CD4-positive, CD25-positive, alpha-beta regulatory T cell (primary cell): ENCODE measurements around the gene IMP3. TPM values are rescaled to one million over a fixed set of nuclear protein-coding genes. Genes with fewer than 3 reads are reported as not detected.
"Not testable (repeated sequence)": the region's sequence is repeated elsewhere in the genome, so short reads cannot be mapped to it uniquely, and the experiment has no call there.

ENCODE experiments used
- ATAC-seq, 2 donors: fragments of 150-1000 bp; cut with Tn5 transposase; one replicate each; pipeline ENCODE4 v1.10.0; 2021; ENCODE audit warnings: low read depth in 2 of 2, moderate number of reproducible peaks in 2 of 2, moderate library complexity in 1 of 2
- DNase-seq, 3 donors: peaks; one replicate each; pipeline versions ENCODE4 v3.0.0 to v3.0.0-alpha.2; 2012 to 2022; ENCODE audit warnings: mixed read lengths in 1 of 3
- H3K27ac ChIP-seq: one replicate; pipeline ENCODE4 v1.7.0; 2013; ENCODE audit warnings: mild to moderate bottlenecking, low read length; ENCODE audit not compliant: insufficient read depth, poor library complexity, severe bottlenecking
- H3K27me3 ChIP-seq: one replicate; pipeline ENCODE4 v1.7.0; 2013; ENCODE audit warnings: low read length; ENCODE audit not compliant: control insufficient read depth, insufficient read depth
- H3K36me3 ChIP-seq: one replicate; pipeline ENCODE4 v1.7.0; 2013; ENCODE audit warnings: mild to moderate bottlenecking, low read length, moderate library complexity; ENCODE audit not compliant: control insufficient read depth, insufficient read depth
- H3K4me1 ChIP-seq: 2 replicates; pipeline ENCODE4 v1.7.0; 2013; ENCODE audit warnings: mild to moderate bottlenecking, low read length; ENCODE audit not compliant: insufficient read depth, control insufficient read depth, poor library complexity, severe bottlenecking
- H3K4me3 ChIP-seq: one replicate; pipeline ENCODE4 v1.7.0; 2013; ENCODE audit warnings: low read depth, mild to moderate bottlenecking, low read length, moderate library complexity
- H3K9me3 ChIP-seq, 2 experiments: 1 replicate in 1 of 2; 2 replicates in 1 of 2; pipeline ENCODE4 v1.7.0; 2013; ENCODE audit warnings: low read length in 2 of 2, mild to moderate bottlenecking in 1 of 2, moderate library complexity in 1 of 2; ENCODE audit not compliant: control insufficient read depth in 2 of 2
- H3K27ac Mint-ChIP-seq, 3 donors: one replicate each; pipeline ENCODE4 v1.8.0; 2020 to 2022; ENCODE audit warnings: mild to moderate bottlenecking in 3 of 3, mixed read lengths in 3 of 3, moderate library complexity in 2 of 3
- H3K27me3 Mint-ChIP-seq: one replicate; pipeline ENCODE4 v1.8.0; 2022; ENCODE audit warnings: mild to moderate bottlenecking, mixed read lengths
- H3K36me3 Mint-ChIP-seq: one replicate; pipeline ENCODE4 v1.8.0; 2020; ENCODE audit warnings: mixed read lengths
- H3K4me1 Mint-ChIP-seq, 4 donors: one replicate each; pipeline ENCODE4 v1.8.0; 2020 to 2022; ENCODE audit warnings: mixed read lengths in 4 of 4, mild to moderate bottlenecking in 1 of 4
- H3K4me3 Mint-ChIP-seq, 4 donors: one replicate each; pipeline ENCODE4 v1.8.0; 2020 to 2022; ENCODE audit warnings: mild to moderate bottlenecking in 4 of 4, mixed read lengths in 4 of 4, moderate library complexity in 3 of 4
- H3K9me3 Mint-ChIP-seq, 7 donors: one replicate each; pipeline ENCODE4 v1.8.0; 2020 to 2022; ENCODE audit warnings: mixed read lengths in 7 of 7, mild to moderate bottlenecking in 3 of 7, moderate library complexity in 2 of 7
- polyA plus RNA-seq, 4 donors: library from polyadenylated mRNA; unstranded; fragments of 300-500 nt; fragmentation: Illumina TruSeq; gene quantifications; one replicate each; pipeline ENCODE4 v1.2.3, GENCODE V29; 2021
- total RNA-seq: library from RNA; stranded (reverse); gene quantifications from one replicate; pipeline ENCODE4 v1.2.3, GENCODE V29; 2022

IMP3 gene
- 40.5 TPM for total RNA-seq
- polyA plus RNA-seq: 100 to 1,000 TPM; 216 to 303 (median 283) TPM

DNA sequence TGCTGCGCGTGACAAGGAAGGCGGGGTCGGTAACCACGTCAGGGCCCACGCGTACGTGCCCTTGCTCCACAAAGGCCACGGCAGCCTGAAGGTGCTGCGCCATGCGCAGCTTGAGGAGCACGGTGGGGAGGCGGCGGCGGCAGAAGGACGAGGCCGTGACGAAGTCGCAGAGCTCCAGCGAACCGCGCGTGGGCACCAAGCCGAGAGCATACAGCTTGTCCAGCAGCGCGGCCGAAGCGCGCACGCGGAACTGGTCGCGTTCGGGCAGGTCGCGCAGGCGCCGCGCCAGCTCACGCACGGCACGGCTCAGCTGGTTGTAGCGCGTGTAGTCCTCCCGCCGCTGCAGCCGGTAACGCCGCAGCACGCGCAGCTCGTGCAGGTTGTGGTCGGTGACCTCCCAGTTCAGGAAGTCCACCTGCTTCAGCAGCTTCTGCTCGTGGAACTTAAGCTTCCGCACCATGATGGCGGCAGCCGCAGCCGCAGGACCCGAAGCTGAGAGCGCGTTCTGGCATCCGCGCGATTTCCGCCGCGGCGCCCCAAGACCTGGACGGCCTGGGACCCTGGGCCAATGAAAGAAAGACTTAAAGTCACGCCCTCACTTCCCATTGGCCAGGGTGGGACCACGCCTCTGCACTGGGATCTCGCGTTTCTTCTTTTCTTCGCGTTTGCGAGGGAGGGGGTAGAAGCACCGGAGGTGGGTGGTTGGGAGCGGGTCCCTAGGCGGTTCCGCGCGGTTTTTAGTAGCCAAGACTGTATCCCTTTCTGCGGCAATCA, at the start of gene IMP3:
Gene IMP3 (minus strand): TSS at position 516 of the 774 bp plus-strand sequence. CDS start 56 bp downstream, at position 460.
- Histone ChIP-seq H3K4me3 (peak within 1 kb of the TSS; percentile 95), H3K36me3 (peaks cover 3% of the 10 kb centered on the region), H3K27me3 (no peaks in the 10 kb centered on the region), H3K9me3 (no peaks in the 10 kb centered on the region), H3K27ac (peak within 1 kb of the TSS; percentile 92), H3K4me1 (peaks cover 40% of the 10 kb centered on the region)
- Mint-ChIP-seq H3K9me3 (no peaks in the 10 kb centered on the region), H3K27me3 (no peaks in the 10 kb centered on the region), H3K4me3 (peak within 1 kb of the TSS; percentile 89 to 95 (median 94)), H3K36me3 (peaks cover 7% of the 10 kb centered on the region), H3K27ac (peak within 1 kb of the TSS; percentile 94 to 98 (median 97)), H3K4me1 (peaks cover 7 to 44% (median 33%) of the 10 kb centered on the region in 4 donors)
- DNase-seq (peak; percentile 91 to 99 (median 95)), ATAC-seq (peak; percentile 92 to 93)

DNA sequence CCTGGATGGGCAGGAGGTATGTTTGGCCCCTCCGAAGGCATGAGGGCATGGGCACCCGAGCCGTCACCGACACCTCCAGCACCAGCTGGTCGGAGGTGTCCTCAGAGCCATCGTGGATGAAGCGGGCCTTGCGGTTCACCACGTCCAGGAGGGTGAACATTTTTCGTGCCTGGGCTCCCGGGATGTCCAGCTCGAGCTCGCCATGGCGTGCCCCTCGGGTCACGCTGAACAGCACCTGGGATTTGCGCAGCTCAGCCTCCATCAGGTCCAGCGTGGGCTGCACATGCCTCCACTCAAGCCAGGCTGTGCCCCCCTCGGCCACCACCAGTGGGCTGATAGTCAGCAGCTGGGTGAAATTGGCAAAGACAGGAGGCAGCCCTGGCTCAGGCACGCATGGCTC, 49.4 kb upstream of the IMP3 start:
- H3K4me1 ChIP-seq, ATAC-seq, DNase-seq, H3K36me3 ChIP-seq, H3K27me3 ChIP-seq, H3K4me3 Mint-ChIP-seq, H3K27me3 Mint-ChIP-seq, H3K27ac ChIP-seq, H3K4me3 ChIP-seq, H3K27ac Mint-ChIP-seq, H3K36me3 Mint-ChIP-seq, H3K4me1 Mint-ChIP-seq, H3K9me3 ChIP-seq, H3K9me3 Mint-ChIP-seq: not testable (repeated sequence)

- Mint-ChIP-seq H3K36me3 (peaks cover 4% of the 10 kb centered on the region), H3K9me3 (no peaks in the 10 kb centered on the region), H3K4me3 (no peak overlapping the region), H3K4me1 (peaks cover 0 to 6% (median 3%) of the 10 kb centered on the region in 4 donors), H3K27me3 (peaks cover 9% of the 10 kb centered on the region), H3K27ac (no peak overlapping the region)
- peaks cover under 1% of the 10 kb centered on the region for H3K4me1 ChIP-seq
- H3K4me3 ChIP-seq: no peak overlapping the region
- H3K9me3 ChIP-seq: no peaks in the 10 kb centered on the region
- ATAC-seq: no peak
- H3K27ac ChIP-seq: no peak overlapping the region
- no peaks in the 10 kb centered on the region for H3K36me3 ChIP-seq
- H3K27me3 ChIP-seq: no peaks in the 10 kb centered on the region
- DNase-seq: no peak
These were observed 48.8 kb upstream of the IMP3 start for GRCh38 chr15:75688831-75689230.

- H3K27ac ChIP-seq: no peak overlapping the region
- Mint-ChIP-seq H3K4me1 (peaks cover 0 to 7% (median 3%) of the 10 kb centered on the region in 4 donors), H3K36me3 (peaks cover 4% of the 10 kb centered on the region), H3K4me3 (no peak overlapping the region), H3K9me3 (no peaks in the 10 kb centered on the region), H3K27me3 (peaks cover 9% of the 10 kb centered on the region), H3K27ac (peak overlapping the region in 1 of 3 donors; percentile 23)
- peaks cover 4% of the 10 kb centered on the region for H3K4me1 ChIP-seq
- H3K36me3 ChIP-seq: no peaks in the 10 kb centered on the region
- no peaks in the 10 kb centered on the region for H3K27me3 ChIP-seq
- no peak overlapping the region for H3K4me3 ChIP-seq
- ATAC-seq (no peak), DNase-seq (no peak)
- no peaks in the 10 kb centered on the region for H3K9me3 ChIP-seq
These were observed 48.2 kb upstream of the IMP3 start for GRCh38 chr15:75688278-75688557.

GRCh38 chr15:75687486-75688277, 47.7 kb upstream of the IMP3 start:
- peaks cover 4% of the 10 kb centered on the region for H3K4me1 ChIP-seq
- DNase-seq (no peak), ATAC-seq (no peak)
- Mint-ChIP-seq H3K36me3 (peaks cover 4% of the 10 kb centered on the region), H3K27ac (peak overlapping the region in 1 of 3 donors; percentile 23), H3K27me3 (peaks cover 9% of the 10 kb centered on the region), H3K4me1 (peaks cover 0 to 7% (median 3%) of the 10 kb centered on the region in 4 donors), H3K9me3 (no peaks in the 10 kb centered on the region), H3K4me3 (no peak overlapping the region)
- H3K9me3 ChIP-seq: no peaks in the 10 kb centered on the region
- no peak overlapping the region for H3K27ac ChIP-seq
- no peak overlapping the region for H3K4me3 ChIP-seq
- H3K27me3 ChIP-seq: no peaks in the 10 kb centered on the region
- H3K36me3 ChIP-seq: no peaks in the 10 kb centered on the region

DNA sequence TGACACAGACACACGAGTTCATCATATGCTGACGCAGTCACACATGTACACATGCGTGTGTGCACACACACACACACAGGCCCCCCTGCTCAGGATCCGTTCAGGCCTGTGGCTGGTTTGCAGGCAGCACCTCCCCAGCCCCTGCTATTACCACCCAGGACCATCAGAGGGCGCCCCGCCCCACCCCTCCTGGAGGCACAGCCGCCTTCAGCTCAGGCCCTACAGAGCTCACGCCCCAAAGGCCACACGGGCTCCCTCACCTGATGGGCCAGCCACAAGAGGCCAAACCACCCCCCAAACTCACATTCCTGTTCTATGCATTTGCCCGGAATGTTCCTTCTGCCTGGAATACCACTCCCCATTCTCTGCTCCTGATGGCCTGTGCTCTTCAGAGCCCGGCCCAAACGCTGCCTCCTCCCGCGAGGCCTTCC, 46.2 kb upstream of the IMP3 start:
- H3K27ac Mint-ChIP-seq: not testable (repeated sequence)

GRCh38 chr15:75685195-75685594, 45.2 kb upstream of the IMP3 start:
- no peak overlapping the region for H3K27ac Mint-ChIP-seq
- Histone ChIP-seq H3K36me3 (no peaks in the 10 kb centered on the region), H3K4me3 (no peak overlapping the region), H3K27me3 (no peaks in the 10 kb centered on the region), H3K9me3 (no peaks in the 10 kb centered on the region), H3K4me1 (peaks cover 4% of the 10 kb centered on the region), H3K27ac (no peak overlapping the region)
- no peak for ATAC-seq
- H3K27me3 Mint-ChIP-seq: peaks cover 5% of the 10 kb centered on the region
- H3K9me3 Mint-ChIP-seq: no peaks in the 10 kb centered on the region
- H3K4me1 Mint-ChIP-seq: peaks cover 0 to 7% (median 3%) of the 10 kb centered on the region in 4 donors
- no peak for DNase-seq
- H3K36me3 Mint-ChIP-seq: no peaks in the 10 kb centered on the region
- no peak overlapping the region for H3K4me3 Mint-ChIP-seq

More for the DNA sequence above, 46.2 kb upstream of the IMP3 start:
- not testable (repeated sequence) for H3K4me1 ChIP-seq, H3K36me3 ChIP-seq, H3K9me3 ChIP-seq, H3K4me3 Mint-ChIP-seq, H3K9me3 Mint-ChIP-seq, H3K27me3 Mint-ChIP-seq, H3K27me3 ChIP-seq, H3K4me3 ChIP-seq, H3K27ac ChIP-seq, H3K36me3 Mint-ChIP-seq, H3K4me1 Mint-ChIP-seq
- DNase-seq (peak; percentile 58 to 70 (median 70)), ATAC-seq (peak; percentile 65 to 71)
